C4-2B (cell line): ENCODE results near the gene TM9SF3.

ENCODE experiments used
- H3K27ac ChIP-seq: fragments of 450-650 bp; 2 replicates; pipeline ENCODE4 v1.5.1; 2017
- CTCF ChIP-seq: fragments of 450-650 bp; conservative IDR thresholded peaks from 2 replicates; pipeline ENCODE4 v1.5.1; 2017; ENCODE audit warnings: mild to moderate bottlenecking
- ZFX ChIP-seq: fragments of 450-650 bp; IDR thresholded peaks from 2 replicates; pipeline ENCODE4 v1.6.1; 2017

TM9SF3 gene

GRCh38 chr10:96622013-96622787 lies 35.4 kb upstream of the TM9SF3 start:
- no peak for TF ChIP-seq ZFX
- TF ChIP-seq CTCF = no peak
- no peak overlapping the region; the same call in 1 of the 2 replicates for H3K27ac ChIP-seq

- no peak for TF ChIP-seq ZFX
- no peak for TF ChIP-seq CTCF
- peak overlapping the region; percentile 31 for H3K27ac ChIP-seq
These were observed 33.3 kb upstream of the TM9SF3 start for GRCh38 chr10:96619796-96620773.

GRCh38 chr10:96619120-96619519 lies 32.3 kb upstream of the TM9SF3 start:
- no peak for TF ChIP-seq CTCF
- TF ChIP-seq ZFX = no peak
- peak overlapping the region; percentile 66 for H3K27ac ChIP-seq

- TF ChIP-seq ZFX = no peak
- TF ChIP-seq CTCF = no peak
- H3K27ac ChIP-seq = peak overlapping the region; percentile 66
These were observed 31.8 kb upstream of the TM9SF3 start for GRCh38 chr10:96618653-96619052.

GRCh38 chr10:96616961-96617360 lies 30.1 kb upstream of the TM9SF3 start:
- no peak for TF ChIP-seq ZFX
- no peak for TF ChIP-seq CTCF
- H3K27ac ChIP-seq = peak overlapping the region; percentile 58

GRCh38 chr10:96614515-96614914 lies 27.7 kb upstream of the TM9SF3 start:
- TF ChIP-seq CTCF (no peak), ZFX (no peak)
- no peak overlapping the region for H3K27ac ChIP-seq

GRCh38 chr10:96613576-96613975 lies 26.8 kb upstream of the TM9SF3 start:
- TF ChIP-seq CTCF (no peak), ZFX (no peak)
- no peak overlapping the region for H3K27ac ChIP-seq
